HepG2 (cell line): Measurements from ENCODE around the gene CRYM. TPM values are rescaled to one million over a fixed set of nuclear protein-coding genes. Genes with fewer than 3 reads are reported as not detected.

ENCODE experiments used
- FOXK2 ChIP-seq: fragments of 450-650 bp; IDR thresholded peaks from 2 replicates; pipeline ENCODE4 v1.6.1; 2016
- FOXP1 ChIP-seq, 2 experiments: fragments of 450-650 bp in 1 of 2; IDR thresholded peaks; 2 replicates each; pipeline ENCODE4 v1.6.1; 2017 to 2018; ENCODE audit warnings: antibody characterized with exemption in 1 of 2
- IRX3 ChIP-seq: sonication (generic); formaldehyde crosslinking; IDR thresholded peaks from 2 replicates; pipeline ENCODE4 v1.8.1; 2023; ENCODE audit warnings: mild to moderate bottlenecking, low read depth, missing genetic modification reagents, borderline replicate concordance
- KLF12 ChIP-seq: sonication (generic); formaldehyde crosslinking; IDR thresholded peaks from 2 replicates; pipeline ENCODE4 v1.4.0; 2020; ENCODE audit warnings: missing genetic modification reagents, borderline replicate concordance
- NCOA1 ChIP-seq: sonication (generic); formaldehyde crosslinking; IDR thresholded peaks from 2 replicates; pipeline ENCODE4 v1.9.0; 2021; ENCODE audit warnings: missing genetic modification reagents
- NFE2L1 ChIP-seq: sonication (generic); formaldehyde crosslinking; IDR thresholded peaks from 2 replicates; pipeline ENCODE4 v1.4.0; 2020; ENCODE audit warnings: missing genetic modification reagents, mild to moderate bottlenecking, borderline replicate concordance
- NFE2L2 ChIP-seq: fragments of 150-350 bp; IDR thresholded peaks from 2 replicates; pipeline ENCODE4 v1.6.1; 2014; ENCODE audit warnings: low read length
- NPAS2 ChIP-seq: sonication (generic); formaldehyde crosslinking; IDR thresholded peaks from 2 replicates; pipeline ENCODE4 v1.8.0; 2022; ENCODE audit warnings: mild to moderate bottlenecking, missing genetic modification reagents, borderline replicate concordance
- PHF21A ChIP-seq: sonication (generic); formaldehyde crosslinking; IDR thresholded peaks from 2 replicates; pipeline ENCODE4 v1.5.0; 2020; ENCODE audit warnings: mild to moderate bottlenecking, missing genetic modification reagents
- PPARG ChIP-seq: conservative IDR thresholded peaks from 2 replicates; pipeline ENCODE4 v1.6.1; 2016; ENCODE audit warnings: missing biosample characterization, missing genetic modification reagents
- SAP130 ChIP-seq: IDR thresholded peaks from 2 replicates; pipeline ENCODE4 v1.6.1; 2016; ENCODE audit warnings: low read depth
- SOX5 ChIP-seq: IDR thresholded peaks from 2 replicates; pipeline ENCODE4 v1.6.1; 2016; ENCODE audit warnings: borderline replicate concordance
- YEATS4 ChIP-seq: sonication (generic); formaldehyde crosslinking; IDR thresholded peaks from 2 replicates; pipeline ENCODE4 v1.4.0; 2020; ENCODE audit warnings: missing genetic modification reagents, borderline replicate concordance
- ZBTB46 ChIP-seq: sonication (generic); formaldehyde crosslinking; IDR thresholded peaks from 2 replicates; pipeline ENCODE4 v1.4.0; 2020; ENCODE audit warnings: mild to moderate bottlenecking, missing genetic modification reagents, borderline replicate concordance
- ZFP36L2 ChIP-seq: sonication (generic); formaldehyde crosslinking; IDR thresholded peaks from 2 replicates; pipeline ENCODE4 v1.4.0; 2020; ENCODE audit warnings: missing genetic modification reagents
- ZFYVE20 ChIP-seq: sonication (generic); formaldehyde crosslinking; IDR thresholded peaks from 2 replicates; pipeline ENCODE4 v1.8.0; 2023; ENCODE audit warnings: low read depth, mild to moderate bottlenecking, moderate library complexity, missing genetic modification reagents, borderline replicate concordance
- ZMYM4 ChIP-seq: sonication (generic); formaldehyde crosslinking; IDR thresholded peaks from 2 replicates; pipeline ENCODE4 v1.8.1; 2023; ENCODE audit warnings: mild to moderate bottlenecking, missing genetic modification reagents
- ZNF513 ChIP-seq: sonication (generic); formaldehyde crosslinking; conservative IDR thresholded peaks from 2 replicates; pipeline ENCODE4 v1.5.0; 2020; ENCODE audit warnings: missing genetic modification reagents
- ZNF639 ChIP-seq: conservative IDR thresholded peaks from 2 replicates; pipeline ENCODE4 v1.6.1; 2018; ENCODE audit warnings: missing genetic modification reagents
- ZNF691 ChIP-seq: sonication (generic); formaldehyde crosslinking; IDR thresholded peaks from 2 replicates; pipeline ENCODE4 v1.4.0; 2020; ENCODE audit warnings: missing genetic modification reagents, low read depth, mild to moderate bottlenecking, borderline replicate concordance
- ZNF704 ChIP-seq: sonication (generic); formaldehyde crosslinking; IDR thresholded peaks from 2 replicates; pipeline ENCODE4 v1.8.1; 2023; ENCODE audit warnings: mild to moderate bottlenecking, inconsistent platforms, moderate library complexity, missing genetic modification reagents, borderline replicate concordance
- ZNF720 ChIP-seq: sonication (generic); formaldehyde crosslinking; IDR thresholded peaks from 2 replicates; pipeline ENCODE4 v1.4.0; 2020; ENCODE audit warnings: missing genetic modification reagents
- ZNF746 ChIP-seq: sonication (generic); formaldehyde crosslinking; IDR thresholded peaks from 2 replicates; pipeline ENCODE4 v1.8.0; 2022; ENCODE audit warnings: mild to moderate bottlenecking, missing genetic modification reagents
- polyA plus RNA-seq, 8 experiments: library from polyadenylated mRNA; depleted of rRNA in 3 of 8; stranded (reverse) in 7 of 8; unstranded in 1 of 8; fragments of >200 nt; fragmentation: Illumina TruSeq in 4 of 8; extraction: Trizol in 4 of 8; gene quantifications; 2 replicates each; pipeline versions ENCODE4 v1.2.1 to v1.2.3, GENCODE V29; 2011 to 2016; ENCODE audit warnings: low read depth in 4 of 8, missing spikeins in 1 of 8, mixed read lengths in 1 of 8; ENCODE audit not compliant: insufficient read depth in 1 of 8
- total RNA-seq, 5 experiments: library from RNA; depleted of rRNA; stranded (reverse); fragments of >200 nt; fragmentation: Illumina TruSeq; extraction: Trizol; gene quantifications; 2 replicates each; pipeline ENCODE4 v1.2.3, GENCODE V29; 2016; ENCODE audit warnings: low read depth in 1 of 5

Gene CRYM
- total and polyA plus RNA-seq, 2 of the 13 experiments (the other 11 are each of a cell fraction or from before 2014, with no cell fraction given), result 1.9 to 2.2 TPM

GRCh38 chr16:21326459-21326858, 48.4 kb upstream of the CRYM start (continued):
- TF ChIP-seq ZNF746 (CRISPR knock-in tag), result no peak
- TF ChIP-seq NCOA1 (CRISPR knock-in tag), result no peak
- no peak for TF ChIP-seq ZMYM4 (CRISPR knock-in tag)
- TF ChIP-seq ZFP36L2 (CRISPR knock-in tag), result no peak
- peak; percentile 34; the same call in 1 of the 2 replicates for TF ChIP-seq NFE2L2
- TF ChIP-seq KLF12 (CRISPR knock-in tag), result no peak
- TF ChIP-seq NPAS2, result no peak
- no peak for TF ChIP-seq ZNF704
- no peak for TF ChIP-seq FOXP1 (IDR thresholded peaks at IDR 0.05)
- 0 out of 2 replicates have a peak, but pooled peaks have one; percentile 42 for TF ChIP-seq FOXP1 (CRISPR knock-in tag; IDR thresholded peaks at IDR 0.05)
- no peak for TF ChIP-seq ZNF513 (CRISPR knock-in tag)
- TF ChIP-seq PHF21A (CRISPR knock-in tag), result no peak
- TF ChIP-seq ZNF720, result no peak
- peak; percentile 30 for TF ChIP-seq SAP130 (CRISPR knock-in tag)
- no peak for TF ChIP-seq IRX3 (CRISPR knock-in tag)
- 0 out of 2 replicates have a peak, but pooled peaks have one; percentile 27 for TF ChIP-seq PPARG
- no peak for TF ChIP-seq NFE2L1 (CRISPR knock-in tag)
- TF ChIP-seq ZBTB46, result no peak
- no peak for TF ChIP-seq ZNF639 (CRISPR knock-in tag)
- TF ChIP-seq YEATS4 (CRISPR knock-in tag), result no peak
- no peak for TF ChIP-seq FOXK2
- no peak for TF ChIP-seq ZNF691 (CRISPR knock-in tag)
- TF ChIP-seq ZFYVE20 (CRISPR knock-in tag), result no peak
- peak; percentile 91 for TF ChIP-seq SOX5 (CRISPR knock-in tag)
